Smooth muscle cell (in vitro differentiated cells): ENCODE measurements around the gene SDC4. TPM values are rescaled to one million over a fixed set of nuclear protein-coding genes. Genes with fewer than 3 reads are reported as not detected.

Experiments
- DNase-seq: peaks from one replicate; lab custom pipeline; 2025; ENCODE audit not compliant: unreplicated experiment; lab: John Stamatoyannopoulos, UW
- H2AFZ ChIP-seq: fragments of 200-600 bp; sonication (generic); 2 replicates; pipeline ENCODE4 v1.6.0; 2016; ENCODE audit warnings: antibody characterized with exemption, low read depth, mild to moderate bottlenecking
- H3F3A ChIP-seq: fragments of 200-600 bp; sonication (generic); 2 replicates; pipeline ENCODE4 v1.6.0; 2017; ENCODE audit warnings: antibody characterized with exemption, low read depth
- H3K27ac ChIP-seq: fragments of 200-600 bp; sonication (generic); 2 replicates; pipeline ENCODE4 v1.5.1; 2016; ENCODE audit warnings: low read depth, mild to moderate bottlenecking
- H3K27me3 ChIP-seq: fragments of 200-600 bp; sonication (generic); 2 replicates; pipeline ENCODE4 v1.6.1; 2016; ENCODE audit warnings: low read depth, mild to moderate bottlenecking
- H3K36me3 ChIP-seq: fragments of 200-600 bp; sonication (generic); 2 replicates; pipeline ENCODE4 v1.5.1; 2016; ENCODE audit warnings: low read depth
- H3K4me1 ChIP-seq: fragments of 200-600 bp; sonication (generic); 2 replicates; pipeline ENCODE4 v1.5.1; 2016; ENCODE audit warnings: low read depth
- H3K4me2 ChIP-seq: fragments of 200-600 bp; sonication (generic); 2 replicates; pipeline ENCODE4 v1.6.0; 2016; ENCODE audit warnings: mild to moderate bottlenecking
- H3K4me3 ChIP-seq: fragments of 200-600 bp; sonication (generic); 2 replicates; pipeline ENCODE4 v1.5.1; 2016; ENCODE audit warnings: mild to moderate bottlenecking
- H3K79me2 ChIP-seq: fragments of 200-600 bp; sonication (generic); 2 replicates; pipeline ENCODE4 v1.6.0; 2016; ENCODE audit warnings: low read depth, mild to moderate bottlenecking
- H3K9ac ChIP-seq: fragments of 200-600 bp; sonication (generic); 2 replicates; pipeline ENCODE4 v1.6.0; 2016; ENCODE audit warnings: low read depth
- H3K9me3 ChIP-seq: fragments of 200-600 bp; sonication (generic); replicated peaks from 2 replicates; pipeline ENCODE4 v1.5.1; 2016; ENCODE audit warnings: low read depth
- H4K20me1 ChIP-seq: fragments of 200-600 bp; sonication (generic); 2 replicates; pipeline ENCODE4 v1.6.0; 2016; ENCODE audit warnings: low read depth
- CTCF ChIP-seq: fragments of 200-600 bp; sonication (generic); IDR thresholded peaks from 2 replicates; pipeline ENCODE4 v1.5.1; 2017; ENCODE audit warnings: borderline replicate concordance, mild to moderate bottlenecking, antibody characterized with exemption; ENCODE audit not compliant: insufficient read depth, poor library complexity, severe bottlenecking
- WGBS: methylation state at CpG from one replicate; pipeline ENCODE4 v1.1.7; 2016; ENCODE audit warnings: low lambda C conversion rate; 5-methylcytosine and 5-hydroxymethylcytosine counted together
- polyA plus RNA-seq: library from polyadenylated mRNA; unstranded; fragments of >200 nt; fragmentation: Nextera tagmentation; extraction: Ambion mirVana; gene quantifications from 2 replicates; pipeline ENCODE4 v1.2.1, GENCODE V29; 2016
- total RNA-seq: library from RNA; depleted of rRNA; stranded (reverse); fragments of >200 nt; gene quantifications from 2 replicates; pipeline ENCODE4 v1.2.3, GENCODE V29; 2014

SDC4 gene
- total and polyA plus RNA-seq, 2 experiments from 2014 or later, result 45.0 to 70.7 TPM

GRCh38 chr20:45316150-45317080, 31.8 kb downstream of the SDC4 start:
- H3K9ac ChIP-seq, result no peak overlapping the region
- H3F3A ChIP-seq, result no peaks in the 10 kb centered on the region
- H4K20me1 ChIP-seq, result no peaks in the 10 kb centered on the region
- H3K9me3 ChIP-seq, result no peaks in the 10 kb centered on the region
- H3K4me1 ChIP-seq, result no peaks in the 10 kb centered on the region
- H3K27me3 ChIP-seq, result no peaks in the 10 kb centered on the region
- no peak overlapping the region for H2AFZ ChIP-seq
- no peak overlapping the region for H3K4me2 ChIP-seq
- TF ChIP-seq CTCF, result no peak
- WGBS, result 96% methylated on average over 53 of the region's 71 CpGs
- no peak overlapping the region for H3K27ac ChIP-seq
- no peak for DNase-seq
- H3K79me2 ChIP-seq, result no peaks in the 10 kb centered on the region
- H3K4me3 ChIP-seq, result no peak overlapping the region
- no peaks in the 10 kb centered on the region for H3K36me3 ChIP-seq

GRCh38 chr20:45315672-45316071, 32.6 kb downstream of the SDC4 start:
- H3K36me3 ChIP-seq, result no peaks in the 10 kb centered on the region
- H4K20me1 ChIP-seq, result no peaks in the 10 kb centered on the region
- no peak for TF ChIP-seq CTCF
- 94% methylated on average over 4 of the region's 4 CpGs for WGBS
- no peaks in the 10 kb centered on the region for H3F3A ChIP-seq
- no peaks in the 10 kb centered on the region for H3K27me3 ChIP-seq
- no peak overlapping the region for H3K9ac ChIP-seq
- H3K27ac ChIP-seq, result no peak overlapping the region
- H2AFZ ChIP-seq, result no peak overlapping the region
- no peak overlapping the region for H3K4me2 ChIP-seq
- H3K9me3 ChIP-seq, result no peaks in the 10 kb centered on the region
- H3K79me2 ChIP-seq, result no peaks in the 10 kb centered on the region
- no peak for DNase-seq
- H3K4me3 ChIP-seq, result no peak overlapping the region
- no peaks in the 10 kb centered on the region for H3K4me1 ChIP-seq

- 92% methylated on average over 11 of the region's 11 CpGs for WGBS
Measured at GRCh38 chr20:45313943-45314342, 34.3 kb downstream of the SDC4 start.

More at GRCh38 chr20:45313943-45314342, 34.3 kb downstream of the SDC4 start:
- Histone ChIP-seq H3K4me3 (no peak overlapping the region), H3K9ac (no peak overlapping the region), H3K79me2 (no peaks in the 10 kb centered on the region), H3K4me2 (no peak overlapping the region), H3K27ac (no peak overlapping the region), H3K9me3 (no peaks in the 10 kb centered on the region), H3K27me3 (no peaks in the 10 kb centered on the region), H3F3A (no peaks in the 10 kb centered on the region), H2AFZ (no peak overlapping the region), H3K4me1 (no peaks in the 10 kb centered on the region), H4K20me1 (no peaks in the 10 kb centered on the region), H3K36me3 (no peaks in the 10 kb centered on the region)
- no peak for DNase-seq
- TF ChIP-seq CTCF, result no peak
